ENCODE results near the gene EEF1A2. TPM values are rescaled to one million over a fixed set of nuclear protein-coding genes. Genes with fewer than 3 reads are reported as not detected.
"Not testable (repeated sequence)": the region's sequence is repeated elsewhere in the genome, so short reads cannot be mapped to it uniquely, and the experiment has no call there.

The EEF1A2 gene
- total RNA-seq, 4 donors from 2014 or later: 2.1 to 4.7 (median 2.8) TPM; not detected in 1

DNA sequence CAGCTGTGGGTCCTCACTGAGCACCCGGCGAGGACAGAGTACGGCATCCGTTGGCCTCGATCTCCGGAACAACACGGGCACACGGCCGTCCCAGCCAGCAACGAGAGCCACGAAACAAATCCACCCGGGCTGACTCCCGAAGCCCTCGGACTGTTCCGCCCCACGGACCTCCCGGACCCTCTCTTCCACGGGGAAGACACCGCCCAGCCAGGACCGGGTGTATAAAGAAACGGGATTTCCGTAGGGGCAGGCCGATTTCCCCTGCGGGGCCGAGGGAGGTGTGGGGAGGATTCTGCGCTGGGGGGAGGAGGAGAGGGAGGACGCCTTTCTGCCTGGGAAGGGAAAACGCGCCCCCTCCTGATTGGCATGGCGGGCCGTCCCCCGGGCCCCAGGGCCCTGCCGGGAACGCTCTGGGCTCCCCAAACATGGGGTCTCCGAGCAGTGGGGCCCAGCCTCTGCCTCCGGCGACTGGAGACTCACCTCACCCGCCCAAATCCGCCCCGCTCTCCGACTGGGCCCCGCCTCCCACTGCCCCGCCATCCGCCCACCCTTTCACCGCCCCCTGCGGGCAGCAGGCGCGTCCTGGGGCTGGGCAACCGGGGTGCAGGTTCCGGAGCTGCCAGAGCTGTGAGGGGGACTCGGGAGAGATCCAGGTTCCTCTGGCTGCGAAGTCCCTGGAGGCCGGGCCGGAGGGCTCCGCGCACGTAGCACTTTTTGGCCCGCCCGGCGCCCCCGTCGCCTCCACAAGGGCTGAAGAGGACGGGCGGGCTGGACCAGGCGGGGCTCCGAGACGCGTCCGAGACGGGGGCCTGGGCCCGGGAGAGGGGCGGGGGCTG, 21.0 kb upstream of the EEF1A2 start:
- TF ChIP-seq, protein P1, sequence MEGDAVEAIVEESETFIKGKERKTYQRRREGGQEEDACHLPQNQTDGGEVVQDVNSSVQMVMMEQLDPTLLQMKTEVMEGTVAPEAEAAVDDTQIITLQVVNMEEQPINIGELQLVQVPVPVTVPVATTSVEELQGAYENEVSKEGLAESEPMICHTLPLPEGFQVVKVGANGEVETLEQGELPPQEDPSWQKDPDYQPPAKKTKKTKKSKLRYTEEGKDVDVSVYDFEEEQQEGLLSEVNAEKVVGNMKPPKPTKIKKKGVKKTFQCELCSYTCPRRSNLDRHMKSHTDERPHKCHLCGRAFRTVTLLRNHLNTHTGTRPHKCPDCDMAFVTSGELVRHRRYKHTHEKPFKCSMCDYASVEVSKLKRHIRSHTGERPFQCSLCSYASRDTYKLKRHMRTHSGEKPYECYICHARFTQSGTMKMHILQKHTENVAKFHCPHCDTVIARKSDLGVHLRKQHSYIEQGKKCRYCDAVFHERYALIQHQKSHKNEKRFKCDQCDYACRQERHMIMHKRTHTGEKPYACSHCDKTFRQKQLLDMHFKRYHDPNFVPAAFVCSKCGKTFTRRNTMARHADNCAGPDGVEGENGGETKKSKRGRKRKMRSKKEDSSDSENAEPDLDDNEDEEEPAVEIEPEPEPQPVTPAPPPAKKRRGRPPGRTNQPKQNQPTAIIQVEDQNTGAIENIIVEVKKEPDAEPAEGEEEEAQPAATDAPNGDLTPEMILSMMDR (IDR thresholded peaks at IDR 0.05): no peak
- ATAC-seq (ENCODE audit: low FRiP score) (peak; percentile 72), DNase-seq (ENCODE audit: low spot score) (no peak)

DNA sequence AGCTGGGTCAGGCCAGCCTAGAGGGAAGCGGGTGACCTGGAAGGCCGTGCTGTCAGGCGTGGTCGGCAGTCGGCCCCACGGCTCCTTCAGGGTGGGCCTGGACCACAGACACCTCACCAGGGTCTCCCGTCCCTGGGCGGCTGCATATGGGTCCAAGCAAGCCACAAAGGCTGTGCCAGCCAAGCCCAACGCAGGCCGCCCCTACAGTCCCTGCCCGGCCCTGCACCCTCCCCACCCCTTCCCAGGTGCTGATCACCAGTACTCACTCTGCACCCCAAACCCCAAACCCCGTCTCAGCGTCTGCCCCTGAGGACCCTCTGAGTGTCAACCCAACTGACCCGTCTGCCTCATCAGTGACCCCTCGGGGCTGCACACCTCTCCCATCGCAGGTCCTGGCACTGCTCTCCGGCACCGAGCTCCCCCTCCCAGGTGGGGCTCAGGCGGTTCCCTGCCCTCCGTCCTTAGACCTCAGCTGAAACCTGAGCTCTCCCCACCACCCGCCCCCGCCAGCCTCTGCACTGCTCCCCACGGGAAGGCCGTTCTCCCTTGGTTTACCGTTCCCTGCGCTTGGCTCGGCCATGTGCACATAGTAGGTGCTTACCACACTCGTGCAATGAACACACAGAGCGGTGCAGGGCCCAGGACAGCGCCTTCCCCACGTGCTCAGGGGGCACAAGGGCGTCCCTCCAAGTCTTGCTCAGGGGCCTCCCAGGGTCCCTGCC, 20.2 kb upstream of the EEF1A2 start:
- TF ChIP-seq, protein P1 (IDR thresholded peaks at IDR 0.05): no peak
- DNase-seq (ENCODE audit: low spot score) (no peak), ATAC-seq (ENCODE audit: low FRiP score) (no peak)

DNA sequence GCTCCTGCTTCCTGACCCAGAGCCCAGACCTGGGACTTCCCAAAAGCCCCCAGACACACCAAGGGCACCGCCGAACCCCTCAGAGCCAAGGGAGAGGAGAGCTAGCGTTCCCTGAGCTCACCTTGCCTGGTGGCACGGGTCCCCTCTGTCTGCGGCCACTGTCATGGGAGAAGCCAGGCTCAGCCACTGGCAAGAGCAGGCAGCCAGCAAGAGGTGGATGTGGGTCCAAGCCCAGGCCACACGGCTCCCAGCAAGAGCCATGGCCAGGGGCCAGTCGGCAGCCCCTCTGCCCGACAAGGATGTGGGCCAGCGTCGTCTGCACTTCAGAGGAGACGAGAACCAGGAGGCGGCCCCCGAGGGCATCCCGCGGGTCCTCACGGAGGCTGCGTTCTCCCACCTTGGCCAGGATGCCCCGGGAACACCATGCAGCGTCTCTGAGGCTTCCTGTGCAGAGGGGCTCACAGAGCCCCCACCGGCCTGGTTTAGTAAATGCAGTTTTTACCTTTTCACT, 19.5 kb upstream of the EEF1A2 start:
- DNase-seq (ENCODE audit: low spot score) (no peak), ATAC-seq (ENCODE audit: low FRiP score) (no peak)
- TF ChIP-seq, protein P1 (IDR thresholded peaks at IDR 0.05): no peak

DNA sequence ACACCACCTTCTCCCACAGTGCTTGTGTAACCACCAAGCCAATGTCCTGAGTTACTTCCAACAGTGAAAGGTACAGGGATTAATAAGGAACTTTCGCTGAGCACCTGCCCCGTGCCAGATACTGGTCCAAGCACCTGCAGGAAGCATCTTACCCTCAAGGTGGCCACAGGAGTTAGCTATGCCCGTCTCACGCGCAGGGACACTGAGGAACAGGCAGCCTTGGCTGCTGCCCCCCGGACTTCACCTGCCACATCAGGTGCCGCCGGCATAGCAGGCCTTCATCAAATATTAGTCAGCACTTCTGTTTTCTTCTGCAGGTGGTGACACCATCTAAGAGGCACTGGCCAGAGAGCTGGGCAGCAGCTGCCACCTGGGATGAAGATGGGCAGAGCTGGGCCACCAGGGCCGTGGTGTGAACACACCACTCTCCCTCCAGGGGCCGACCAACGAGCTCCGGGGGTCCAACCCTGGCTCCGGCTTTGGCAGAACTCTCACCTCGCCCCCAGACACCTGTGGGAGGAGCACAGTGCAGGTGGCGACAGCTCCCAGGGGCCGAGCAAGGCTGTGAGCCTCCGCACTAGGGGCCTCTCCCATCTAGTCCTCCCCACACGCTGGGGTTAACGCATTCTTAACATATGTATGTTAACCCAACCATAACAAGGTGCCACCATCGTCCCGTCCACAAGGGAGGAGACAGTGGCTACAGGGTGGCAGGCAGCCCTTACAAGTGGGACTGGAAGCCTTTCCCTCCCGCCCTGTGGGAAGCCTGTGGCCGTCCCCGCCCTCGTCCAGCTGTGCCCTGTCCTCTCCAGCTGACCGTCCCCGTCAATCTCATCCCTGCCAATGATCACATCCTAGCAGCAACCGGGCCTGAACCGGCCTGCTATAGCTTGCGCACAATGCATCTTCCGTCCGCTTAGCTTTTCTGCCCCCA, 18.8 kb upstream of the EEF1A2 start:
- DNase-seq (ENCODE audit: low spot score) (no peak), ATAC-seq (ENCODE audit: low FRiP score) (no peak)
- TF ChIP-seq, protein P1 (IDR thresholded peaks at IDR 0.05): no peak

DNA sequence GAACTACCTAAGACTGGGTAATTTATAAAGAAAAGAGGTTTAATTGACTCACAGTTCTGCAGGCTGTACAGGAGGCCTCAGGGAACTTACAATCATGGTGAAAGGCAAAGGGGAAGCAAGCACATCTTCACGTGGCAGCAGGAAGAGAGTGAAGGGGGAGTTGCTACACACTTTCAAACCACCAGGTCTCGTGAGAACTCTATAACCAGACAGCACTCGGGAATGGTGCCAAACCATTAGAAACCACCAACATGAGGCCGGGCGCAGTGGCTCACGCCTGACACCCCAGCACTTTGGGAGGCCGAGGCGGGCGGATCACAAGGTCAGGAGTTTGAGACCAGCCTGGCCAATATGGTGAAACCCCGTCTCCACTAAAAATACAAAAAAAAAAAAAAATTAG, 15.6 kb upstream of the EEF1A2 start:
- not testable (repeated sequence) for ATAC-seq (ENCODE audit: low FRiP score); DNase-seq (ENCODE audit: low spot score)

DNA sequence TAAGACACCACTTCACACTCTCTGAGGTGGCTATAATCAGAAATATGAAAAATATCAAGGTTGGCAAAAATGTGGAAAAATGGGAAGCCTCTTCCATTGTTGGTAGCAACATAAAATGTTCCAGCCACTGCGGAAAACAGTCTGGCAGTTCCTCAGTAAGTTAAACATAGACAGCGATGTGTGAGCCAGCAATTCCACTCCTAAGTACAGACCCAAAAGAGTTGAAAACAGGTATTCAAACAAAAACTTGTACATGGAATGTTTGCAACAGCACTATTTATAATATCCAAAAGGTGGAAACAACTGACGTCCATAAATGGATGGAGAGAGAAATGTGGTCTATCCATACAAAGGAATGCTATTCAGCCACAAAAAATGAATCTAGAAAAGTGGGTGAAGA, 14.3 kb upstream of the EEF1A2 start:
- TF ChIP-seq, protein P1 (IDR thresholded peaks at IDR 0.05): no peak
- ATAC-seq (ENCODE audit: low FRiP score) (no peak), DNase-seq (ENCODE audit: low spot score) (no peak)
